HCT116 (cell line): ENCODE measurements around the gene VAMP8.

Source experiments
- CTCF ChIP-seq, 3 experiments: fragments of 200-600 bp in 1 of 3; sonication (generic) in 1 of 3; IDR thresholded peaks in 2 of 3; conservative IDR thresholded peaks in 1 of 3; 2 replicates each; pipeline ENCODE4 v1.5.1; 2012 to 2017; ENCODE audit warnings: low read depth in 2 of 3, low read length in 2 of 3, antibody characterized with exemption in 1 of 3, borderline replicate concordance in 1 of 3, control low read depth in 1 of 3, mild to moderate bottlenecking in 1 of 3, mixed read lengths in 1 of 3, mixed run types in 1 of 3, moderate library complexity in 1 of 3; ENCODE audit not compliant: insufficient read depth in 1 of 3
- EZH2 ChIP-seq: fragments of 200-600 bp; sonication (generic); IDR thresholded peaks from 2 replicates; pipeline ENCODE4 v1.6.1; 2017; ENCODE audit warnings: antibody characterized with exemption, mixed run types
- EZH2phosphoT487 ChIP-seq: fragments of 200-600 bp; IDR thresholded peaks from 2 replicates; pipeline ENCODE4 v1.6.1; 2018; ENCODE audit warnings: antibody characterized with exemption, borderline replicate concordance
- POLR2A ChIP-seq: IDR thresholded peaks from 2 replicates; pipeline ENCODE4 v1.7.0; 2011; ENCODE audit warnings: borderline replicate concordance; ENCODE audit not compliant: insufficient read depth, insufficient read length; ENCODE audit errors: extremely low read depth

GRCh38 chr2:85547859-85548607 is 29.4 kb upstream of the VAMP8 start:
- TF ChIP-seq POLR2A (no peak), CTCF (IDR thresholded peaks at IDR 0.05 in 2 of 3, conservative IDR thresholded peaks at IDR 0.05 in 1 of 3; ENCODE audit: borderline replicate concordance in 1 of 3, insufficient read depth in 1 of 3, low read depth in 2 of 3, low read length in 2 of 3) (no peak), EZH2 (no peak), EZH2phosphoT487 (no peak)
